ENCODE results near the gene TET1.
"Not testable (repeated sequence)": the region's sequence is repeated elsewhere in the genome, so short reads cannot be mapped to it uniquely, and the experiment has no call there.

TET1 gene

GRCh38 chr10:68721673-68722335, 161.7 kb downstream of the TET1 start:
- Histone ChIP-seq H3K4me3 (ENCODE audit: low read length in 2 of 2) (peak overlapping the region; percentile 87 to 88), H3K9me3 (ENCODE audit: control insufficient read depth in 2 of 2, low read length in 2 of 2) (no peaks in the 10 kb centered on the region), H3K36me3 (ENCODE audit: control insufficient read depth in 2 of 2, insufficient read depth in 2 of 2, low read length in 2 of 2) (peaks cover 3 to 17% of the 10 kb centered on the region in 2 donors), H3K9ac (ENCODE audit: low read depth in 1 of 2, low read length in 2 of 2) (peak overlapping the region; percentile 84 to 91), H3K4me1 (ENCODE audit: control insufficient read depth in 2 of 2, insufficient read depth in 2 of 2, low read length in 2 of 2) (peaks cover 10% of the 10 kb centered on the region in 2 donors), H3K27ac (ENCODE audit: low read depth in 2 of 2, low read length in 2 of 2) (peak overlapping the region; percentile 91 to 96), H3K27me3 (ENCODE audit: control insufficient read depth in 2 of 2, insufficient read depth in 2 of 2, low read length in 2 of 2) (no peaks in the 10 kb centered on the region)

GRCh38 chr10:68725016-68725415, 164.9 kb downstream of the TET1 start:
- no peaks in the 10 kb centered on the region for H3K27me3 ChIP-seq (ENCODE audit: control insufficient read depth in 2 of 2, insufficient read depth in 2 of 2, low read length in 2 of 2)
- no peak overlapping the region for H3K9ac ChIP-seq (ENCODE audit: low read depth in 1 of 2, low read length in 2 of 2)
- no peak overlapping the region for H3K27ac ChIP-seq (ENCODE audit: low read depth in 2 of 2, low read length in 2 of 2)
- no peak overlapping the region for H3K4me3 ChIP-seq (ENCODE audit: low read length in 2 of 2)
- H3K4me1 ChIP-seq (ENCODE audit: control insufficient read depth in 2 of 2, insufficient read depth in 2 of 2, low read length in 2 of 2) = peaks cover 10% of the 10 kb centered on the region in 2 donors
- H3K9me3 ChIP-seq (ENCODE audit: control insufficient read depth in 2 of 2, low read length in 2 of 2) = no peaks in the 10 kb centered on the region
- H3K36me3 ChIP-seq (ENCODE audit: control insufficient read depth in 2 of 2, insufficient read depth in 2 of 2, low read length in 2 of 2) = peaks cover 9 to 33% of the 10 kb centered on the region in 2 donors

GRCh38 chr10:68727146-68727545, 167.0 kb downstream of the TET1 start:
- Histone ChIP-seq H3K4me1 (ENCODE audit: control insufficient read depth in 2 of 2, insufficient read depth in 2 of 2, low read length in 2 of 2) (peaks cover 5 to 7% of the 10 kb centered on the region in 2 donors), H3K27me3 (ENCODE audit: control insufficient read depth in 2 of 2, insufficient read depth in 2 of 2, low read length in 2 of 2) (no peaks in the 10 kb centered on the region), H3K27ac (ENCODE audit: low read depth in 2 of 2, low read length in 2 of 2) (no peak overlapping the region), H3K9ac (ENCODE audit: low read depth in 1 of 2, low read length in 2 of 2) (no peak overlapping the region), H3K9me3 (ENCODE audit: control insufficient read depth in 2 of 2, low read length in 2 of 2) (no peaks in the 10 kb centered on the region), H3K36me3 (ENCODE audit: control insufficient read depth in 2 of 2, insufficient read depth in 2 of 2, low read length in 2 of 2) (peaks cover 19 to 42% of the 10 kb centered on the region in 2 donors), H3K4me3 (ENCODE audit: low read length in 2 of 2) (no peak overlapping the region)

GRCh38 chr10:68732651-68733050, 172.5 kb downstream of the TET1 start:
- no peaks in the 10 kb centered on the region for H3K9me3 ChIP-seq (ENCODE audit: control insufficient read depth in 2 of 2, low read length in 2 of 2)
- peaks cover 36 to 57% of the 10 kb centered on the region in 2 donors for H3K36me3 ChIP-seq (ENCODE audit: control insufficient read depth in 2 of 2, insufficient read depth in 2 of 2, low read length in 2 of 2)
- no peaks in the 10 kb centered on the region for H3K27me3 ChIP-seq (ENCODE audit: control insufficient read depth in 2 of 2, insufficient read depth in 2 of 2, low read length in 2 of 2)
- H3K4me1 ChIP-seq (ENCODE audit: control insufficient read depth in 2 of 2, insufficient read depth in 2 of 2, low read length in 2 of 2) = no peaks in the 10 kb centered on the region
- H3K9ac ChIP-seq (ENCODE audit: low read depth in 1 of 2, low read length in 2 of 2) = no peak overlapping the region
- no peak overlapping the region for H3K4me3 ChIP-seq (ENCODE audit: low read length in 2 of 2)
- H3K27ac ChIP-seq (ENCODE audit: low read depth in 2 of 2, low read length in 2 of 2) = no peak overlapping the region

GRCh38 chr10:68734349-68734748, 174.2 kb downstream of the TET1 start:
- Histone ChIP-seq H3K4me3 (ENCODE audit: low read length in 2 of 2) (no peak overlapping the region), H3K9ac (ENCODE audit: low read depth in 1 of 2, low read length in 2 of 2) (no peak overlapping the region), H3K9me3 (ENCODE audit: control insufficient read depth in 2 of 2, low read length in 2 of 2) (no peaks in the 10 kb centered on the region), H3K27ac (ENCODE audit: low read depth in 2 of 2, low read length in 2 of 2) (no peak overlapping the region), H3K27me3 (ENCODE audit: control insufficient read depth in 2 of 2, insufficient read depth in 2 of 2, low read length in 2 of 2) (no peaks in the 10 kb centered on the region), H3K4me1 (ENCODE audit: control insufficient read depth in 2 of 2, insufficient read depth in 2 of 2, low read length in 2 of 2) (no peaks in the 10 kb centered on the region), H3K36me3 (ENCODE audit: control insufficient read depth in 2 of 2, insufficient read depth in 2 of 2, low read length in 2 of 2) (peaks cover 43 to 64% of the 10 kb centered on the region in 2 donors)

GRCh38 chr10:68735119-68735518, 175.0 kb downstream of the TET1 start:
- Histone ChIP-seq H3K9ac (ENCODE audit: low read depth in 1 of 2, low read length in 2 of 2) (no peak overlapping the region), H3K36me3 (ENCODE audit: control insufficient read depth in 2 of 2, insufficient read depth in 2 of 2, low read length in 2 of 2) (peaks cover 50 to 58% of the 10 kb centered on the region in 2 donors), H3K9me3 (ENCODE audit: control insufficient read depth in 2 of 2, low read length in 2 of 2) (no peaks in the 10 kb centered on the region), H3K4me3 (ENCODE audit: low read length in 2 of 2) (no peak overlapping the region), H3K27me3 (ENCODE audit: control insufficient read depth in 2 of 2, insufficient read depth in 2 of 2, low read length in 2 of 2) (no peaks in the 10 kb centered on the region), H3K4me1 (ENCODE audit: control insufficient read depth in 2 of 2, insufficient read depth in 2 of 2, low read length in 2 of 2) (no peaks in the 10 kb centered on the region), H3K27ac (ENCODE audit: low read depth in 2 of 2, low read length in 2 of 2) (no peak overlapping the region)

- not testable (repeated sequence) for H3K27me3 ChIP-seq (ENCODE audit: control insufficient read depth in 2 of 2, insufficient read depth in 2 of 2, low read length in 2 of 2); H3K9ac ChIP-seq (ENCODE audit: low read depth in 1 of 2, low read length in 2 of 2); H3K4me3 ChIP-seq (ENCODE audit: low read length in 2 of 2); H3K27ac ChIP-seq (ENCODE audit: low read depth in 2 of 2, low read length in 2 of 2); H3K9me3 ChIP-seq (ENCODE audit: control insufficient read depth in 2 of 2, low read length in 2 of 2); H3K4me1 ChIP-seq (ENCODE audit: control insufficient read depth in 2 of 2, insufficient read depth in 2 of 2, low read length in 2 of 2)
- H3K36me3 ChIP-seq (ENCODE audit: control insufficient read depth in 2 of 2, insufficient read depth in 2 of 2, low read length in 2 of 2) = peaks cover 54 to 58% of the 10 kb centered on the region in 2 donors
These were observed 175.6 kb downstream of the TET1 start for GRCh38 chr10:68735739-68736138.

GRCh38 chr10:68740676-68741075, 180.5 kb downstream of the TET1 start:
- H3K4me1 ChIP-seq (ENCODE audit: control insufficient read depth in 2 of 2, insufficient read depth in 2 of 2, low read length in 2 of 2); H3K4me3 ChIP-seq (ENCODE audit: low read length in 2 of 2); H3K27ac ChIP-seq (ENCODE audit: low read depth in 2 of 2, low read length in 2 of 2); H3K27me3 ChIP-seq (ENCODE audit: control insufficient read depth in 2 of 2, insufficient read depth in 2 of 2, low read length in 2 of 2); H3K9me3 ChIP-seq (ENCODE audit: control insufficient read depth in 2 of 2, low read length in 2 of 2); H3K9ac ChIP-seq (ENCODE audit: low read depth in 1 of 2, low read length in 2 of 2): not testable (repeated sequence)
- H3K36me3 ChIP-seq (ENCODE audit: control insufficient read depth in 2 of 2, insufficient read depth in 2 of 2, low read length in 2 of 2) = peaks cover 54 to 55% of the 10 kb centered on the region in 2 donors

GRCh38 chr10:68742397-68742796, 182.3 kb downstream of the TET1 start:
- Histone ChIP-seq H3K9me3 (ENCODE audit: control insufficient read depth in 2 of 2, low read length in 2 of 2) (no peaks in the 10 kb centered on the region), H3K27me3 (ENCODE audit: control insufficient read depth in 2 of 2, insufficient read depth in 2 of 2, low read length in 2 of 2) (no peaks in the 10 kb centered on the region), H3K27ac (ENCODE audit: low read depth in 2 of 2, low read length in 2 of 2) (no peak overlapping the region), H3K4me3 (ENCODE audit: low read length in 2 of 2) (no peak overlapping the region), H3K9ac (ENCODE audit: low read depth in 1 of 2, low read length in 2 of 2) (no peak overlapping the region), H3K36me3 (ENCODE audit: control insufficient read depth in 2 of 2, insufficient read depth in 2 of 2, low read length in 2 of 2) (peaks cover 49% of the 10 kb centered on the region in 2 donors), H3K4me1 (ENCODE audit: control insufficient read depth in 2 of 2, insufficient read depth in 2 of 2, low read length in 2 of 2) (no peaks in the 10 kb centered on the region)

Measured in mucosa of rectum (tissue), 2 donors.